GM19463 (cell line): ENCODE measurements around the gene ARFGAP1.

Source experiments
- ATAC-seq: cut with Tn5 transposase; IDR thresholded peaks from one replicate; pipeline ENCODE4 v1.9.1; 2021; ENCODE audit warnings: mild to moderate bottlenecking, moderate library complexity; ENCODE audit not compliant: unreplicated experiment

The ARFGAP1 gene

GRCh38 chr20:63272105-63273058 lies at the start of gene ARFGAP1:
Gene ARFGAP1, plus strand, starts transcription at chr20:63272813. Its CDS starts 2,768 bp downstream, at chr20:63275581.
- ATAC-seq, result peak; percentile 96

GRCh38 chr20:63223121-63223825 lies 49.3 kb upstream of the ARFGAP1 start:
- no peak for ATAC-seq

- ATAC-seq, result no peak
These were observed 48.8 kb upstream of the ARFGAP1 start for GRCh38 chr20:63223826-63224207.

GRCh38 chr20:63224412-63225081 lies 48.1 kb upstream of the ARFGAP1 start:
- ATAC-seq, result no peak

GRCh38 chr20:63225082-63225454 lies 47.5 kb upstream of the ARFGAP1 start:
- no peak for ATAC-seq

- no peak for ATAC-seq
These were observed 46.3 kb upstream of the ARFGAP1 start for GRCh38 chr20:63226042-63226943.

- no peak for ATAC-seq
These were observed 45.4 kb upstream of the ARFGAP1 start for GRCh38 chr20:63227260-63227659.

- no peak for ATAC-seq
These were observed 43.8 kb upstream of the ARFGAP1 start for GRCh38 chr20:63228806-63229205.

GRCh38 chr20:63230800-63231268 lies 41.8 kb upstream of the ARFGAP1 start:
- no peak for ATAC-seq

- ATAC-seq, result no peak
These were observed 40.2 kb upstream of the ARFGAP1 start for GRCh38 chr20:63232235-63233060.

- no peak for ATAC-seq
These were observed 39.6 kb upstream of the ARFGAP1 start for GRCh38 chr20:63233061-63233344.

- ATAC-seq, result no peak
These were observed 38.7 kb upstream of the ARFGAP1 start for GRCh38 chr20:63233924-63234323.

- ATAC-seq, result no peak
These were observed 37.8 kb upstream of the ARFGAP1 start for GRCh38 chr20:63234693-63235398.

GRCh38 chr20:63235399-63235983 lies 37.1 kb upstream of the ARFGAP1 start, which contains the start of gene BIRC7:
Gene BIRC7, plus strand, starts transcription at chr20:63235905. Its CDS starts 192 bp downstream, at chr20:63236097.
- no peak for ATAC-seq

- ATAC-seq, result no peak
These were observed 36.3 kb upstream of the ARFGAP1 start for GRCh38 chr20:63236116-63236837.

GRCh38 chr20:63238031-63238430 lies 34.6 kb upstream of the ARFGAP1 start:
- ATAC-seq, result no peak

- no peak for ATAC-seq
These were observed 34.0 kb upstream of the ARFGAP1 start for GRCh38 chr20:63238514-63239125.
